WTC11 (cell line): Measurements from ENCODE around the gene CEP104.

Source experiments
- CBFB ChIP-seq: sonication (generic); formaldehyde crosslinking; IDR thresholded peaks from 2 replicates; pipeline ENCODE4 v1.8.1; 2022; ENCODE audit warnings: mild to moderate bottlenecking, low read depth, missing genetic modification reagents
- CREB1 ChIP-seq: sonication (generic); formaldehyde crosslinking; IDR thresholded peaks from 2 replicates; pipeline ENCODE4 v1.8.0; 2023; ENCODE audit warnings: mild to moderate bottlenecking, missing genetic modification reagents
- CTCF ChIP-seq: fragments of 200-600 bp; IDR thresholded peaks from 2 replicates; pipeline ENCODE4 v1.8.0; 2022; ENCODE audit warnings: antibody characterized with exemption
- ELF4 ChIP-seq: sonication (generic); formaldehyde crosslinking; IDR thresholded peaks from 2 replicates; pipeline ENCODE4 v1.8.1; 2022; ENCODE audit warnings: low read depth, mild to moderate bottlenecking, moderate library complexity, missing genetic modification reagents
- ESRRA ChIP-seq: sonication (generic); formaldehyde crosslinking; IDR thresholded peaks from 2 replicates; pipeline ENCODE4 v1.8.1; 2022; ENCODE audit warnings: mild to moderate bottlenecking, missing genetic modification reagents, borderline replicate concordance
- IRF1 ChIP-seq: sonication (generic); formaldehyde crosslinking; IDR thresholded peaks from 2 replicates; pipeline ENCODE4 v1.8.0; 2023; ENCODE audit warnings: missing genetic modification reagents
- MAX ChIP-seq: sonication (generic); formaldehyde crosslinking; IDR thresholded peaks from 2 replicates; pipeline ENCODE4 v1.8.0; 2022; ENCODE audit warnings: mild to moderate bottlenecking, missing genetic modification reagents
- NR1H2 ChIP-seq: sonication (generic); formaldehyde crosslinking; IDR thresholded peaks from 2 replicates; pipeline ENCODE4 v1.9.0; 2021; ENCODE audit warnings: mild to moderate bottlenecking, moderate library complexity, missing genetic modification reagents
- SMAD3 ChIP-seq: sonication (generic); formaldehyde crosslinking; IDR thresholded peaks from 2 replicates; pipeline ENCODE4 v1.8.0; 2022; ENCODE audit warnings: missing genetic modification reagents, mild to moderate bottlenecking, borderline replicate concordance
- ZNF232 ChIP-seq: sonication (generic); formaldehyde crosslinking; IDR thresholded peaks from 2 replicates; pipeline ENCODE4 v1.8.0; 2022; ENCODE audit warnings: mild to moderate bottlenecking, missing genetic modification reagents
- ZNF396 ChIP-seq: fragments of 250-450 bp; sonication (Bioruptor Pico); IDR thresholded peaks from 2 replicates; pipeline ENCODE4 v1.8.0; 2021; ENCODE audit warnings: mild to moderate bottlenecking, moderate library complexity, borderline replicate concordance
- TF ChIP-seq, protein P1 (sequence below): sonication (generic); formaldehyde crosslinking; IDR thresholded peaks from 2 replicates; pipeline ENCODE4 v1.8.1; 2022; ENCODE audit warnings: low read depth, mild to moderate bottlenecking, moderate library complexity, missing genetic modification reagents, borderline replicate concordance
- TF ChIP-seq, protein P2 (sequence below): sonication (generic); formaldehyde crosslinking; IDR thresholded peaks from 2 replicates; pipeline ENCODE4 v1.8.0; 2022; ENCODE audit warnings: mild to moderate bottlenecking, missing genetic modification reagents

GRCh38 chr1:3803905-3804626 is 52.9 kb downstream of the CEP104 start:
- TF ChIP-seq CTCF (no peak), ESRRA (CRISPR knock-in tag) (no peak), CREB1 (CRISPR knock-in tag) (no peak), SMAD3 (CRISPR knock-in tag) (no peak), CBFB (CRISPR knock-in tag) (no peak), NR1H2 (no peak), MAX (CRISPR knock-in tag) (no peak), IRF1 (no peak), ZNF232 (no peak), ZNF396 (CRISPR knock-in tag) (no peak), ELF4 (CRISPR knock-in tag) (no peak)
- TF ChIP-seq, protein P1, sequence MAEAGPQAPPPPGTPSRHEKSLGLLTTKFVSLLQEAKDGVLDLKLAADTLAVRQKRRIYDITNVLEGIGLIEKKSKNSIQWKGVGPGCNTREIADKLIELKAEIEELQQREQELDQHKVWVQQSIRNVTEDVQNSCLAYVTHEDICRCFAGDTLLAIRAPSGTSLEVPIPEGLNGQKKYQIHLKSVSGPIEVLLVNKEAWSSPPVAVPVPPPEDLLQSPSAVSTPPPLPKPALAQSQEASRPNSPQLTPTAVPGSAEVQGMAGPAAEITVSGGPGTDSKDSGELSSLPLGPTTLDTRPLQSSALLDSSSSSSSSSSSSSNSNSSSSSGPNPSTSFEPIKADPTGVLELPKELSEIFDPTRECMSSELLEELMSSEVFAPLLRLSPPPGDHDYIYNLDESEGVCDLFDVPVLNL (CRISPR knock-in tag), result no peak
- TF ChIP-seq, protein P2, sequence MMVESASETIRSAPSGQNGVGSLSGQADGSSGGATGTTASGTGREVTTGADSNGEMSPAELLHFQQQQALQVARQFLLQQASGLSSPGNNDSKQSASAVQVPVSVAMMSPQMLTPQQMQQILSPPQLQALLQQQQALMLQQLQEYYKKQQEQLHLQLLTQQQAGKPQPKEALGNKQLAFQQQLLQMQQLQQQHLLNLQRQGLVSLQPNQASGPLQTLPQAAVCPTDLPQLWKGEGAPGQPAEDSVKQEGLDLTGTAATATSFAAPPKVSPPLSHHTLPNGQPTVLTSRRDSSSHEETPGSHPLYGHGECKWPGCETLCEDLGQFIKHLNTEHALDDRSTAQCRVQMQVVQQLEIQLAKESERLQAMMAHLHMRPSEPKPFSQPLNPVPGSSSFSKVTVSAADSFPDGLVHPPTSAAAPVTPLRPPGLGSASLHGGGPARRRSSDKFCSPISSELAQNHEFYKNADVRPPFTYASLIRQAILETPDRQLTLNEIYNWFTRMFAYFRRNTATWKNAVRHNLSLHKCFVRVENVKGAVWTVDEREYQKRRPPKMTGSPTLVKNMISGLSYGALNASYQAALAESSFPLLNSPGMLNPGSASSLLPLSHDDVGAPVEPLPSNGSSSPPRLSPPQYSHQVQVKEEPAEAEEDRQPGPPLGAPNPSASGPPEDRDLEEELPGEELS (CRISPR knock-in tag), result no peak
